Brain microvascular endothelial cell (primary cell): Measurements from ENCODE around the gene DACH1.

Experiments used
- DNase-seq: peaks from one replicate; pipeline ENCODE4 v3.0.0-alpha.2; 2020
- H3K27ac ChIP-seq: fragments of 250-450 bp; sonication (Bioruptor Pico); 2 replicates; pipeline ENCODE4 v1.5.1; 2020; ENCODE audit warnings: mild to moderate bottlenecking, moderate library complexity
- H3K27me3 ChIP-seq: fragments of 250-450 bp; sonication (Bioruptor Pico); replicated peaks from 2 replicates; pipeline ENCODE4 v1.5.1; 2020; ENCODE audit warnings: mild to moderate bottlenecking
- H3K36me3 ChIP-seq: fragments of 250-450 bp; sonication (Bioruptor Pico); replicated peaks from 2 replicates; pipeline ENCODE4 v1.5.1; 2020; ENCODE audit warnings: mild to moderate bottlenecking
- H3K4me3 ChIP-seq: 2 replicates; pipeline ENCODE4 v1.5.1; 2011; ENCODE audit warnings: low read depth, mild to moderate bottlenecking, control low read depth, low read length, moderate library complexity
- in situ Hi-C: cut with HindIII; loops from 2 replicates; pipeline ENCODE4 v1.10.0; 2017; ENCODE audit warnings: low sequenced_read_pairs, low pct_ligation_motif_present
- TF ChIP-seq, protein P1 (sequence below): IDR thresholded peaks from 2 replicates; pipeline ENCODE4 v1.5.1; 2011; ENCODE audit warnings: low read depth, mild to moderate bottlenecking, moderate library complexity, low read length, control low read depth, inconsistent platforms; ENCODE audit errors: missing control alignments

The DACH1 gene

DNA sequence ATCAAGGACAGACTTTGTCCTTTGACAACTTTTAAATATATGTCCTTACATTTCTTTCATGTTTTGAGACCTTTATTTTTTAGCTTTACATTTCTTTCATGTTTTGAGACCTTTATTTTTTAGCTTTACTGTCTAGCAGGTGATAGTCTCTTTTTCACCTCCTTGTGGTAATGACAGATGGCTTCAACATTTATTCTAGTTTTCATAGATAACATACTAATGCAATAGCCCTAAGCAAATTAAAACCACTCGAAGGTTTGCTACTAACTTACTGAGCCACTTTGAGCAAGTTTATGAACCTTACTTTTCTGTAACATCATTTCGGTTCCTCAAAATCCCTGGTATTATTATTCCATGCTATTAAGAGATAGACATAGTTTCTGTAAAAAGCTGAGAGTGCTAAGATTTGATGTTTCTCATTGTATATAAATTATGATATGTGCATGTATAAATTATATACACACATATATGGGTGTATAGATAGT, 4.5 kb downstream of the DACH1 start:
- Histone ChIP-seq H3K27me3 (peaks cover 13% of the 10 kb centered on the region), H3K27ac (no peak overlapping the region), H3K4me3 (no peak overlapping the region), H3K36me3 (no peaks in the 10 kb centered on the region)
- TF ChIP-seq, protein P1, sequence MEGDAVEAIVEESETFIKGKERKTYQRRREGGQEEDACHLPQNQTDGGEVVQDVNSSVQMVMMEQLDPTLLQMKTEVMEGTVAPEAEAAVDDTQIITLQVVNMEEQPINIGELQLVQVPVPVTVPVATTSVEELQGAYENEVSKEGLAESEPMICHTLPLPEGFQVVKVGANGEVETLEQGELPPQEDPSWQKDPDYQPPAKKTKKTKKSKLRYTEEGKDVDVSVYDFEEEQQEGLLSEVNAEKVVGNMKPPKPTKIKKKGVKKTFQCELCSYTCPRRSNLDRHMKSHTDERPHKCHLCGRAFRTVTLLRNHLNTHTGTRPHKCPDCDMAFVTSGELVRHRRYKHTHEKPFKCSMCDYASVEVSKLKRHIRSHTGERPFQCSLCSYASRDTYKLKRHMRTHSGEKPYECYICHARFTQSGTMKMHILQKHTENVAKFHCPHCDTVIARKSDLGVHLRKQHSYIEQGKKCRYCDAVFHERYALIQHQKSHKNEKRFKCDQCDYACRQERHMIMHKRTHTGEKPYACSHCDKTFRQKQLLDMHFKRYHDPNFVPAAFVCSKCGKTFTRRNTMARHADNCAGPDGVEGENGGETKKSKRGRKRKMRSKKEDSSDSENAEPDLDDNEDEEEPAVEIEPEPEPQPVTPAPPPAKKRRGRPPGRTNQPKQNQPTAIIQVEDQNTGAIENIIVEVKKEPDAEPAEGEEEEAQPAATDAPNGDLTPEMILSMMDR: no peak
- no peak for DNase-seq
- in situ Hi-C loops: no loop called here

GRCh38 chr13:71861769-71862458, 5.1 kb downstream of the DACH1 start:
- H3K36me3 ChIP-seq: no peaks in the 10 kb centered on the region
- H3K27me3 ChIP-seq: peaks cover 13% of the 10 kb centered on the region
- in situ Hi-C loops: no loop called here
- no peak for DNase-seq
- no peak overlapping the region for H3K27ac ChIP-seq
- TF ChIP-seq, protein P1: no peak
- no peak overlapping the region for H3K4me3 ChIP-seq

GRCh38 chr13:71860547-71861138, 6.4 kb downstream of the DACH1 start:
- in situ Hi-C loops: no loop called here
- no peak for DNase-seq
- Histone ChIP-seq H3K27ac (no peak overlapping the region), H3K27me3 (peaks cover 13% of the 10 kb centered on the region), H3K4me3 (no peak overlapping the region), H3K36me3 (no peaks in the 10 kb centered on the region)
- TF ChIP-seq, protein P1: no peak

DNA sequence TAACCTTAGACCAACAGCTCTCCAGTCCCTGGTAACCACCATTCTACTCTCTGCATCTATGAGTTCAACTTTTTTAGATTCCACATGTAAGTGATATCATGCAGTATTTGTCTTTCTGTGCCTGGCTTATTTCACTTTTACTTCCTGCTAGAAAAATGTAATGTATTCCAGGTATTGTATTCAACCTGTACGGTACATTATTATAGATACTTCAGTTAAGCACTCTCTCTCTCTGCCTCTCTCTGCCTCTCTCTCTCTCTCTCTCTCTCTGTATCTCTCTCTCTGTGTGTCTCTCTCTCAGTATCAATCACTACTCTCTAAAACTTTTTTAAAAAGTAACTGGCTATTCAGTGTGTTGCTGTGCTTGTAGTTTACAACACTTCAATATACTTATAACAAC, 8.4 kb downstream of the DACH1 start:
- H3K27me3 ChIP-seq: no peaks in the 10 kb centered on the region
- no peak overlapping the region for H3K27ac ChIP-seq
- no peak overlapping the region for H3K4me3 ChIP-seq
- in situ Hi-C loops: no loop called here
- no peaks in the 10 kb centered on the region for H3K36me3 ChIP-seq
- DNase-seq: no peak
- TF ChIP-seq, protein P1: no peak

DNA sequence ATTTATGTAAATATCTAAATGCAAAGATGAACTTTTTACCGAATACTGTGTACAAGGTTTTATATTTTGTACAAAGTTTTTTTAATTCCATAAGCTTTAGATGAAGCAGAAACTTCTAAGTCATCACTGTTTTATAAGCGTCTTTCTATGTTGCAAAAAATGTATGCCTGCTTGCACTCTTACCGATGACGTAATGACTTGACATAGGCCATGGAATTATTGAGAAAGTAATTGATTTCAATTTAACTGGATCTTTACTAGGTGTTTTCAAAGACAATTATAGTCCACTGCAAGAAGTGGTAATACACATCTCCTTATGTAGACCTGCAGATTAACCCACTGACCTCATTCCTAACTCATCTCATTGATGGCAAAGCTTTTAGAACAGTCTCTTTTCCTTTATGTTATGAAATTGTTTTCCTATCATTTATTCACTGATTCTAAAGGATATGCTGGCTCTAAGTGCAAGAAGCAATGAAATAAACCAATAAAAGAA, 10.4 kb downstream of the DACH1 start:
- Histone ChIP-seq H3K27ac (no peak overlapping the region), H3K36me3 (no peaks in the 10 kb centered on the region), H3K27me3 (no peaks in the 10 kb centered on the region), H3K4me3 (no peak overlapping the region)
- in situ Hi-C loops: no loop called here
- no peak for DNase-seq
- TF ChIP-seq, protein P1: no peak

DNA sequence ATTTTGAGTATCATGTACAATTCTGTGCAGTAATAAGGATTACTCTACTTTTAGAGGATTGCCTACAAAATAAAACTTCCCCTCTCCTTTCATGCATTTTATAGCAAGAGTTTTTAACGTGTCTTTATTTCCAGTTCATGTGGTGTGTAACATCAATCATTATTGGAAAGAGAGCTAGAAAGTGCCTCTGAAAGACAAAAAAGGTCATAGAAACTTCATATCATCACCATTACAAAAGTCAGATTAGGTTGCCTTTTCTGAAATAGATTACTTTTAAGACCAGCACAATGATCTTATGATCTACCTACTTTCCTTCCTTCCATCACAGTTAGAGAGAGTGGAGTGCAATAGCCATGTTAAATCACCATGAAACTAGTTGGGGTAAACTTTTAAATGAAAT, 12.6 kb downstream of the DACH1 start:
- Histone ChIP-seq H3K27me3 (no peaks in the 10 kb centered on the region), H3K36me3 (no peaks in the 10 kb centered on the region), H3K27ac (no peak overlapping the region), H3K4me3 (no peak overlapping the region)
- no peak for DNase-seq
- in situ Hi-C loops: no loop called here
- TF ChIP-seq, protein P1: no peak
